HCT116 (cell line): ENCODE data around the gene SCN1B. TPM values are rescaled to one million over a fixed set of nuclear protein-coding genes. Genes with fewer than 3 reads are reported as not detected.

ENCODE experiments used
- ATAC-seq: fragments of 200-7000 bp; cut with Tn5 transposase; 2 replicates; pipeline ENCODE4 v1.9.1; 2020; ENCODE audit warnings: mild to moderate bottlenecking, moderate library complexity
- BruUV-seq: library from RNA; stranded (reverse); fragments of 400-500 nt; replicated peaks from 2 replicates; lab custom pipeline; 2021; lab: Mats Ljungman, UMichigan
- CTCF ChIA-PET: fragments of 300-600 bp; sonication (Branson Sonifier 250); formaldehyde crosslinking; loops from one replicate; lab custom pipeline; 2021; ENCODE audit warnings: antibody characterized with exemption; lab: Charles Lee
- POLR2A ChIA-PET: fragments of 300-600, 350-600 bp; sonication (Branson Sonifier 250); formaldehyde crosslinking; loops from one replicate; lab custom pipeline; 2021; ENCODE audit warnings: antibody characterized with exemption; lab: Charles Lee
- RAD21 ChIA-PET, 2 experiments: fragments of 300-600 bp; sonication (Branson Sonifier 250); formaldehyde crosslinking; loops; one replicate each; lab custom pipeline; 2023; ENCODE audit warnings: low total read pairs in 2 of 2; ENCODE audit not compliant: uncharacterized antibody in 2 of 2, unreplicated experiment in 2 of 2, low non-redundant PET in 1 of 2; lab: Charles Lee
- DNase-seq: peaks from one replicate; pipeline ENCODE4 v3.0.0-alpha.2; 2010; ENCODE audit warnings: low read depth, low spot score
- H2AFZ ChIP-seq: fragments of 200-600 bp; shearing (Covaris generic), sonication (generic); 2 replicates; pipeline ENCODE4 v1.6.1; 2017; ENCODE audit warnings: low read depth, mixed run types, mixed read lengths, antibody characterized with exemption, low read length; ENCODE audit not compliant: poor library complexity, severe bottlenecking
- H3K27ac ChIP-seq: 2 replicates; pipeline ENCODE4 v1.5.1; 2012; ENCODE audit warnings: low read depth, low read length
- H3K27me3 ChIP-seq: fragments of 200-600 bp; sonication (generic); 2 replicates; pipeline ENCODE4 v1.6.1; 2016; ENCODE audit warnings: mixed run types, low read length, mixed read lengths; ENCODE audit not compliant: insufficient read depth
- H3K36me3 ChIP-seq, 2 experiments: fragments of 200-500 bp in 1 of 2; fragments of 200-600 bp in 1 of 2; sonication (Bioruptor generic) in 1 of 2; sonication (generic) in 1 of 2; 2 replicates each; pipeline versions ENCODE4 v1.5.1 to v1.6.1; 2014 to 2016; ENCODE audit warnings: low read length in 2 of 2, inconsistent platforms in 1 of 2, mixed read lengths in 1 of 2, mixed run types in 1 of 2; ENCODE audit not compliant: insufficient read depth in 2 of 2, control insufficient read depth in 1 of 2
- H3K4me1 ChIP-seq, 2 experiments: fragments of 200-600 bp in 1 of 2; sonication (generic) in 1 of 2; 2 replicates each; pipeline versions ENCODE4 v1.5.1 to v1.6.1; 2012 to 2017; ENCODE audit warnings: low read length in 2 of 2, inconsistent platforms in 1 of 2, mild to moderate bottlenecking in 1 of 2, mixed read lengths in 1 of 2, mixed run types in 1 of 2, moderate library complexity in 1 of 2; ENCODE audit not compliant: insufficient read depth in 2 of 2, control insufficient read depth in 1 of 2
- H3K4me2 ChIP-seq: fragments of 200-600 bp; sonication (generic); 2 replicates; pipeline ENCODE4 v1.6.1; 2017; ENCODE audit warnings: mixed run types, low read length, mixed read lengths
- H3K4me3 ChIP-seq, 2 experiments: fragments of 200-600 bp in 1 of 2; sonication (generic) in 1 of 2; replicated peaks in 1 of 2; 2 replicates each; pipeline ENCODE4 v1.5.1; 2011 to 2016; ENCODE audit warnings: low read length in 2 of 2, control low read depth in 1 of 2, low read depth in 1 of 2, mild to moderate bottlenecking in 1 of 2, mixed read lengths in 1 of 2, mixed run types in 1 of 2
- H3K79me2 ChIP-seq: fragments of 200-600 bp; sonication (generic); 2 replicates; pipeline ENCODE4 v1.6.1; 2017; ENCODE audit warnings: mild to moderate bottlenecking, mixed run types, low read length, moderate library complexity, mixed read lengths; ENCODE audit not compliant: insufficient read depth
- H3K9ac ChIP-seq: fragments of 200-600 bp; sonication (generic); 2 replicates; pipeline ENCODE4 v1.6.1; 2016; ENCODE audit warnings: low read length, mixed read lengths
- H3K9me2 ChIP-seq: fragments of 200-600 bp; sonication (generic), shearing (Covaris generic); 2 replicates; pipeline ENCODE4 v1.6.1; 2017; ENCODE audit warnings: mixed run types, mild to moderate bottlenecking, moderate library complexity; ENCODE audit not compliant: insufficient read depth
- H3K9me3 ChIP-seq, 2 experiments: fragments of 200-500 bp in 1 of 2; fragments of 200-600 bp in 1 of 2; sonication (Bioruptor generic) in 1 of 2; sonication (generic) in 1 of 2; 2 replicates each; pipeline ENCODE4 v1.6.1; 2014 to 2017; ENCODE audit warnings: low read length in 2 of 2, mixed read lengths in 2 of 2, inconsistent platforms in 1 of 2, low read depth in 1 of 2, mild to moderate bottlenecking in 1 of 2, mixed run types in 1 of 2, moderate library complexity in 1 of 2; ENCODE audit not compliant: control insufficient read depth in 1 of 2, insufficient read depth in 1 of 2
- H4K20me1 ChIP-seq: fragments of 200-600 bp; sonication (generic), shearing (Covaris generic); 2 replicates; pipeline ENCODE4 v1.6.1; 2017; ENCODE audit warnings: mixed run types, mild to moderate bottlenecking, moderate library complexity; ENCODE audit not compliant: insufficient read depth
- CBX3 ChIP-seq: IDR thresholded peaks from 2 replicates; pipeline ENCODE4 v1.6.1; 2012; ENCODE audit warnings: low read depth
- CTCF ChIP-seq, 3 experiments: fragments of 200-600 bp in 1 of 3; sonication (generic) in 1 of 3; IDR thresholded peaks in 2 of 3; conservative IDR thresholded peaks in 1 of 3; 2 replicates each; pipeline ENCODE4 v1.5.1; 2012 to 2017; ENCODE audit warnings: low read depth in 2 of 3, low read length in 2 of 3, antibody characterized with exemption in 1 of 3, borderline replicate concordance in 1 of 3, control low read depth in 1 of 3, mild to moderate bottlenecking in 1 of 3, mixed read lengths in 1 of 3, mixed run types in 1 of 3, moderate library complexity in 1 of 3; ENCODE audit not compliant: insufficient read depth in 1 of 3
- ELF1 ChIP-seq: IDR thresholded peaks from 2 replicates; pipeline ENCODE4 v1.6.1; 2012; ENCODE audit warnings: low read depth, borderline replicate concordance
- EZH2 ChIP-seq: fragments of 200-600 bp; sonication (generic); IDR thresholded peaks from 2 replicates; pipeline ENCODE4 v1.6.1; 2017; ENCODE audit warnings: antibody characterized with exemption, mixed run types
- EZH2phosphoT487 ChIP-seq: fragments of 200-600 bp; IDR thresholded peaks from 2 replicates; pipeline ENCODE4 v1.6.1; 2018; ENCODE audit warnings: antibody characterized with exemption, borderline replicate concordance
- FOSL1 ChIP-seq: IDR thresholded peaks from 2 replicates; pipeline ENCODE4 v1.6.1; 2012; ENCODE audit warnings: low read depth
- JUND ChIP-seq: IDR thresholded peaks from 2 replicates; pipeline ENCODE4 v1.6.1; 2012
- MAX ChIP-seq: IDR thresholded peaks from 2 replicates; pipeline ENCODE4 v1.6.1; 2012
- POLR2AphosphoS5 ChIP-seq: IDR thresholded peaks from 2 replicates; pipeline ENCODE4 v1.6.1; 2011; ENCODE audit warnings: mild to moderate bottlenecking, low read depth, low read length, moderate library complexity
- SP1 ChIP-seq: IDR thresholded peaks from 2 replicates; pipeline ENCODE4 v1.6.1; 2012; ENCODE audit warnings: low read depth
- YY1 ChIP-seq: IDR thresholded peaks from 2 replicates; pipeline ENCODE4 v1.6.1; 2011; ENCODE audit warnings: low read length, low read depth, moderate library complexity, mild to moderate bottlenecking; ENCODE audit not compliant: insufficient replicate concordance; ENCODE audit errors: extremely low read depth
- ZBTB33 ChIP-seq: IDR thresholded peaks from 2 replicates; pipeline ENCODE4 v1.6.1; 2011; ENCODE audit warnings: mild to moderate bottlenecking, low read length, moderate library complexity; ENCODE audit not compliant: insufficient replicate concordance; ENCODE audit errors: extremely low read depth
- intact Hi-C: fragments of 100-400 bp; cut with micrococcal nuclease; formaldehyde crosslinking; loops from 2 replicates; pipeline ENCODE4 v1.10.0; 2022
- total RNA-seq: library from RNA; stranded (reverse); gene quantifications from one replicate; pipeline ENCODE4 v1.2.1, GENCODE V29; 2021; ENCODE audit not compliant: unreplicated experiment

Gene SCN1B
- total RNA-seq, 1 experiment from 2014 or later = 6.6 TPM

- intact Hi-C loops = no loop called here
- ATAC-seq (no peak), DNase-seq (no peak)
- Histone ChIP-seq H3K79me2 (no peaks in the 10 kb centered on the region), H2AFZ (no peak overlapping the region), H3K27me3 (no peaks in the 10 kb centered on the region), H3K4me3 (no peak overlapping the region), H3K36me3 (peaks cover 14 to 15% of the 10 kb centered on the region in 2 experiments; a peak in 3 of 4 replicates), H3K4me2 (no peak overlapping the region), H3K27ac (no peak overlapping the region), H3K9me3 (no peaks in the 10 kb centered on the region), H4K20me1 (no peaks in the 10 kb centered on the region), H3K4me1 (peaks cover 7 to 19% of the 10 kb centered on the region in 2 experiments; a peak in 3 of 4 replicates), H3K9me2 (no peaks in the 10 kb centered on the region), H3K9ac (no peak overlapping the region)
- POLR2A ChIA-PET = no interaction called here
- CTCF ChIA-PET = no interaction called here
- RAD21 ChIA-PET = no interaction called here
- no TSS peak for BruUV-seq
- TF ChIP-seq ZBTB33 (no peak), CBX3 (no peak), SP1 (no peak), EZH2 (no peak), FOSL1 (no peak), JUND (no peak), EZH2phosphoT487 (no peak), POLR2AphosphoS5 (no peak), MAX (no peak), YY1 (no peak), ELF1 (no peak), CTCF (IDR thresholded peaks at IDR 0.05 in 2 of 3, conservative IDR thresholded peaks at IDR 0.05 in 1 of 3; ENCODE audit: borderline replicate concordance in 1 of 3, insufficient read depth in 1 of 3, low read depth in 2 of 3, low read length in 2 of 3) (no peak)
Measured at GRCh38 chr19:35025969-35026368, 4.3 kb upstream of the SCN1B start.
